NCI-H2081 (cell line): Measurements from ENCODE around the gene PEAR1.

Experiments used
- DNase-seq, 2 experiments: peaks; one replicate each; lab custom pipeline; 2025; lab: John Stamatoyannopoulos, UW

Gene PEAR1

GRCh38 chr1:156939786-156940334 lies 46.3 kb downstream of the PEAR1 start:
- no peak for DNase-seq

- DNase-seq: no peak
Observed at GRCh38 chr1:156941675-156942074, 48.2 kb downstream of the PEAR1 start.

- no peak for DNase-seq
Observed at GRCh38 chr1:156942176-156942575, 48.7 kb downstream of the PEAR1 start.

DNA sequence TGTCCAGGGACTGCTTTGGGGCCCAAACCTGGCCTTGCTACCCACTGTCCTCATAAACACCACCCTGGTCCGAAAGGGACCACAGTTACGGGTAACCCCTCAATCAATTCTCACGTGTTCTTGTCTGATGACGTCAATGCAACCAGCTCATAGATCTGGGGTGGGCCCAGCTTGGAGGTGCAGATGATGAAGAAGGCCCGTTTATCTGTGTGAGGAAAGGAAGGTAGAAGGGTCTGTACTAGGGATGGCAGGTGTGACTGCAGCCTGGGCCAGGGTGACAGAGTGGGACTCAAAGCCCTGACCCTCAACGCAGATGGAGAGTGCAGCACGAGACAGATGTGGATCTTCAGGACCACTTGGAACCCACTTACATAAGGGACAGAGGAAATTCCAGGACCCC lies 49.1 kb downstream of the PEAR1 start:
- DNase-seq: no peak

GRCh38 chr1:156943756-156944155 lies 50.2 kb downstream of the PEAR1 start:
- no peak for DNase-seq

DNA sequence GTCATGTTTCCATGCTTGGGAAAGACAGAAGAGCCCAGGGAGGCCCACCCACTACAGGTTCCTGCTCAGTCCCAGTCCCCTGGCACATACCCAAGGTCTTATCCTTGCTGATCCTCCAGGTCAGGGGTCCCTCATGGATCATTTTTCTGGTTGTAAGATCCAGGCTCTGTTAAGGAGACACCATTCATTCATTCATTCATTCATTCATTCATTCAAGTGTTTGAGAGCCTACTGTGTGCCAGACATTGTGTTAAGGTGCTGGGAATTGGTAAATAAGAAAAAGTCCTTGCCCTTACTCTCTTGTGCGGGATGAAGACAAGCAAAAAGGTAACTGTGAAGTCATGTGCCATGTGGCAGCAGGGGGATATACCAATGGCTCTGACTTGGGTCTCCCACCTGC lies 50.8 kb downstream of the PEAR1 start:
- DNase-seq: no peak

- DNase-seq: no peak
Observed at GRCh38 chr1:156944848-156945247, 51.3 kb downstream of the PEAR1 start.

DNA sequence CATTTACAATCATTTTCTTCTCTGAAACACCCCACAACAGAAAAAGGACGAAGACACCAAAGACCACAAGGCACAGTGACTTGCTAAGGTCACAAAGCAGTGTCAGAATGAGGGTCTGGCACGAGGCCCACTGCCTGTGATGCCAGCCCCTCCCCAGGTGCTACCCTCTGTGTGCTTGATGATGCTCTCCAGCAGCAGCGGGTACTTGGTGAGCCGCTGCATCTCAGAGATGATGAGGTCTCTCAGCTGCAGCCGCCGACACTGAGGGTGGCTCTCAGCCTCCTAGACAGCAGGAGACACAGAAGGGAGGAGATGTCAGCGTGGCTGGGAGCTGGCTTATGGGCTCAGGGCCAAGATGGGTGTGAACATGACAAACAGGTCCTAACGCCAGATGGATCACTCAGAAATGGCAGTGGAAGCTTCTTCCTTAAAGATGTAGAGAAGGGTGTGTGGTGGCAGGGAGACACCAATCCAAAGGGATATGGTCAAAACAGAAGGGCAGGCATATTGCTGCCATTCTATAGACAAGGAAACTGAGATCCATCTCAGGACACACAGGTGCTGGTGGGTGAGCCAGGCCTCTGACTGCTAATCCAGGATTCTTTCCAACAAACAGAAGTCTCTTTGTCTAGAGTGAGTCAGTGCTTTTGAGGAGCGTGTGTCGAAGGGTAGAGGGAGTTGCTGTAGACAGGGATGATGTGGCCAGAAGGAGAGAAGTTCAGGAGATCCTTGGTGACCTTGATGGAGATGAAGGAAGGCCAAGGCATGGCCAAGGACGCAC lies 52.6 kb downstream of the PEAR1 start:
- DNase-seq: peak; percentile 19 to 55

DNA sequence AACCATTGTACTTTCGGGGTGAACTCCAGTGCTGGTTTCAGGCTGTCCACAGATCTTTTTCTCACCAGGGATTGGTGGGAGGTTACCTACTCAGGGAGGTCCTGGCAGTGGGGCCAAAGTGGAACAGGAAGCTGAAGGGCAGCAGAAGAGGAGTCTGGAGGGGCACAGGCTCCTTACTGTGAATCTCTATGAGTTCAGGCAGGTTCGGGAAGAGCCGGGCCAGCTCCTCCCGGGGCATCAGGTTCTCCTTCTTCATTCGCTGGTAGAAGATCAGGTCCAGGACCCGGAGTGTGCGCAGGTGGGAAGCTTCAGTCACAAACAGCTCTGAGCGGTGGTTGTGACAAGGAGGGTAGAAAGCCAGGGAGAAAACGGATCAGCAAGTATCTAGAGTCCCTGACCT lies 53.6 kb downstream of the PEAR1 start:
- DNase-seq: no peak

GRCh38 chr1:156947818-156948525 lies 54.5 kb downstream of the PEAR1 start:
- DNase-seq: no peak

DNA sequence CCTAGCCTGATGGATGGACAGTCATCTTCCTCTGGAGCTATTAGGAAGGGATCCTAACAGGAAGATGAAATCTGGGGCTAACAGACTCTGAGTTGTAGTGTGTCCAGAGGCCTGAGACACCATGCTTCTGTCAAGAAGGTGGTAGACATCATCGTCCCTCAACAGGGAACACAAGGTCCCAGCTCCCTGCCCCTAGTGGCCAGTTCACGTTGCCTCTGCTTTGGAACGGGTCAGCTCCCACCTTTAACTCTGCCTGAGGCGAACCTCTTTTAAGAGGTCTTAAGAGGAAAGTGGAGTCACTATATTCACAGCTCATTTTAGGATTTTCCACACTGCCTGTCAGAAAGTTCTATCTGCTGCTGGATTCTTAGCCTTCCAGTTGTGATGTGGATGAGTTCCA lies 55.2 kb downstream of the PEAR1 start:
- DNase-seq: no peak

- DNase-seq: no peak
Observed at GRCh38 chr1:156949127-156949526, 55.6 kb downstream of the PEAR1 start.

GRCh38 chr1:156951371-156951770 lies 57.9 kb downstream of the PEAR1 start:
- no peak for DNase-seq

- DNase-seq: no peak
Observed at GRCh38 chr1:156953571-156953970, 60.1 kb downstream of the PEAR1 start.

GRCh38 chr1:156956333-156956732 lies 62.8 kb downstream of the PEAR1 start:
- DNase-seq: no peak

DNA sequence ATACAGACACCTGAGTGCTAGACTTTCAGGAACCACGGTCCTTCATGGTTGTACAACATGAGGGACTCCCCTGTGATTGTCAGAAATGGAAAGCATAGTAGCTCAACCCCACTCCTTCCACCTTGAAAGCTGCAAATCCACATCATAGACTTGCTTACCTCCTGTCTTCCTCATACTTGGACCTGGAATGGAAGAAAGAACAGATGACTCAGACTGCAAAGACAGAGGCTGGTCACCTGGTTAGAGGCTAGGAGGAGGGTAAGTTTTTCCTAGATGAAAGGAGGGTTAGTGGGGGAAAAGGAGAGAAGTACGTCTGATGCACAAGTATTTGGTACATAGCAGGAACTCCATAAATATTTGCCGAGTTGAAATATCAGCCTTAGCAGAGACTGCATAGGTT lies 64.1 kb downstream of the PEAR1 start:
- DNase-seq: no peak

DNA sequence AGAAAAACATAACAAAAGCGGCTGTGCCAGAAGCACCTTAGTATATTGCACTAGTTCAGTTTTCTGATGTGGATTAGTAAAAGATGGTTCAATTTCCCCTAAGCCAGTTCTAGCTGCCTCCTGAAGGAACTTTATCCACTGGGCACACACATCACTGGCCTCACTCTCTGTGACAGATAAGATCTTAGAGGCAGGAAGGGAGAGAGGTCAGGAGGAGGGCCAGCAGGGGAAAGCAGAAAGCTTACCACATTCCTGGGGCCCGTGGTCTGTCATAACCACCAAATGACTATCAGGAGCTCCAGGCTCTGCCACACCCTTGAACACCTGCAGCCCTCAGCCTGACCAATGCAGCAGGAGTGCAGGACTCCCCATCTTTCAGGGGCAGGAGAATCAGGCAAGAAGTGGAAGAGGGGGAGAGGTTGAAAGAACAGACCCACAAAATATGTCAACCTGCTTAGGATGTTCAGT lies 64.8 kb downstream of the PEAR1 start:
- no peak for DNase-seq

GRCh38 chr1:156959414-156959813 lies 65.9 kb downstream of the PEAR1 start:
- peak in 1 of 2 experiments; percentile 16 for DNase-seq

DNA sequence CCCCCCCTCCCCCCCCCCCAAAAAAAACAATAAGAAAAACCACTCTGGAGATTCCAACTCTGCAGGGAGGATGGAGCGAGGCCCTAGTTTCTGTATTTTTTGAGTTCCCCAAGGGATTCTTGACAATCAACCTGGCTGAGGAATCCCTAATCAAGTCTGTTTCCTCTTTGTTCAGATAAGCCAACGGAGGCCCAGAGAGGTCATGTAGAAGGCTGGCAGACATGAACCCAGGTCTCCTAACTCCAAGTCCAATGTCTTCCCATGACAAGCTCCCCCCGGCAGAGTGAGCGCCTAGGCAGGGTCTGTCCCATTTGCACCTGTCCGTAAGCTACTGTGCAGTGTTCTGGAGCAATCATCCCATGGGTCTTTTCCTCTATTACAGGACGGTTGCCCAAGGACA lies 66.4 kb downstream of the PEAR1 start:
- DNase-seq: no peak

GRCh38 chr1:156961709-156962108 lies 68.2 kb downstream of the PEAR1 start:
- peak in 1 of 2 experiments; percentile 16 for DNase-seq

GRCh38 chr1:156963621-156964020 lies 70.1 kb downstream of the PEAR1 start:
- DNase-seq: no peak

DNA sequence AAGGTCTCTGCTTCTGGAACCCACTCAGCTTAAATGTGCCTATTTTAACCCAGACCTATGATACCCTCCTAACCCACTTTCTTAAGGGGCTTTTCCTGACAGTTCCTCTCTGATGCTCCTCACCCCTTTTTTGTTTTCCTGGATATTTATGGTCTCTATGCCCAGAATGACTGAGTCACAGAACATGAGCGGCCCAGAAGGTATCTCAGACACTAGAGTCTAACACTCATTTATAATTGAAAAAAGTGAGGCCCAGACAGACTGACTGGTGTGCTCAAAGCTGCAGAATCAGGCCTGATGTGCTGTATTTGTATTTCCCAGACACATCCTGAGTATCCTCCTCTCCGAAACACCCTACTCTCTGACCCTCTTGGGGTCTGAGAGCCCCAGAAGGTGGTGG lies 70.9 kb downstream of the PEAR1 start:
- no peak for DNase-seq
